Fibroblast of the aortic adventitia (primary cell): ENCODE measurements around the gene OR7G2. TPM values are rescaled to one million over a fixed set of nuclear protein-coding genes. Genes with fewer than 3 reads are reported as not detected.

Source experiments
- DNase-seq: peaks from one replicate; pipeline ENCODE4 v3.0.0-alpha.2; 2010; ENCODE audit warnings: low read depth
- H3K4me3 ChIP-seq: 2 replicates; pipeline ENCODE4 v1.5.1; 2011; ENCODE audit warnings: low read depth, mild to moderate bottlenecking, control low read depth, low read length, moderate library complexity
- CTCF ChIP-seq: IDR thresholded peaks from 2 replicates; pipeline ENCODE4 v1.5.1; 2011; ENCODE audit warnings: mild to moderate bottlenecking, low read length, control low read depth, inconsistent platforms; ENCODE audit not compliant: insufficient read depth
- total RNA-seq: library from RNA; depleted of rRNA; stranded (reverse); fragments of >200 nt; gene quantifications from 2 replicates; pipeline ENCODE4 v1.2.3, GENCODE V29; 2012; ENCODE audit warnings: low replicate concordance

The OR7G2 gene
- total RNA-seq, 1 donor = not detected

GRCh38 chr19:9146882-9147281 lies 39.6 kb upstream of the OR7G2 start:
- DNase-seq = no peak
- no peak for TF ChIP-seq CTCF
- H3K4me3 ChIP-seq = no peak overlapping the region

- TF ChIP-seq CTCF = no peak
- no peak overlapping the region for H3K4me3 ChIP-seq
- peak; percentile 6 for DNase-seq
Observed at GRCh38 chr19:9144920-9145319, 37.6 kb upstream of the OR7G2 start.

- no peak for TF ChIP-seq CTCF
- peak; percentile 92 for DNase-seq
- peak within 1 kb of the TSS; percentile 91 for H3K4me3 ChIP-seq
Observed at GRCh38 chr19:9140159-9140874, 33.0 kb upstream of the OR7G2 start, which contains the start of gene ZNF317. Gene ZNF317 (plus strand): TSS chr19:9140397. CDS start chr19:9156017, 15,620 bp downstream.

- TF ChIP-seq CTCF = no peak
- peak overlapping the region; percentile 91 for H3K4me3 ChIP-seq
- DNase-seq = peak; percentile 16
Observed at GRCh38 chr19:9139609-9140158, 32.4 kb upstream of the OR7G2 start.

- no peak for DNase-seq
- H3K4me3 ChIP-seq = no peak overlapping the region
- no peak for TF ChIP-seq CTCF
Observed at GRCh38 chr19:9132422-9132821, 25.1 kb upstream of the OR7G2 start.

- no peak for DNase-seq
- no peak overlapping the region for H3K4me3 ChIP-seq
- TF ChIP-seq CTCF = no peak
Observed at GRCh38 chr19:9130965-9131364, 23.7 kb upstream of the OR7G2 start.
